GM12891 (cell line): ENCODE measurements around the gene ZNF491.

Experiments
- POLR2A ChIP-seq: IDR thresholded peaks from 2 replicates; pipeline ENCODE4 v1.6.1; 2011; ENCODE audit warnings: low read depth, low read length, control low read depth
- POLR2AphosphoS5 ChIP-seq: IDR thresholded peaks from 2 replicates; pipeline ENCODE4 v1.6.1; 2011; ENCODE audit warnings: low read depth, low read length, control low read depth

DNA sequence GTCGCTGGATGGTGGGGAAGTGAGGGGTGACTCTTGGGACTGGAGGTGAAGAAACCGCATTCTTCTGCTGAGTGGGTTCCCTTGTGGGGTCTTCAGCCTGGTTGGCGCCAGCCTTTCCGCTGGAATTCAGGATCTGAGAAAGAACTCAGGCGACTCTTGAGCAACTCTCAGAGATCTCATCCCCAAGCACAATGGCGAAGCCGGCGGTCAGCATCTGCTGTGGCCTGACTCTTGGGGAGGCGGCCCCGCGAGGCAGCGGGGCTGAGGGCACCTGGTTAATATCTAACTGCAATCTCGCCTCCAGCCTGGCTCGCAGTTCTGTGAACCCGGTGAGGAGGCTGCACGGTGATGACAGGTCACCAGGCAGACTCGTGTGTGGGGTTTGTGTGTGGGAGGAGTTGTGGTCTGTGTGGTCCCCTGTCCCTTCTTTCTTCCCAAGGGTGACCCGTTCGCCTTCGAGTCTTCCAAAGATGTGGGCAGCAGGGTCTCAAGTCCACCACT is 30.6 kb upstream of the ZNF491 start:
- TF ChIP-seq POLR2AphosphoS5: no peak
- no peak for TF ChIP-seq POLR2A
